ENCODE data around the gene LMO7. TPM values are rescaled to one million over a fixed set of nuclear protein-coding genes. Genes with fewer than 3 reads are reported as not detected.
A peak's percentile ranks its signal among the peaks of the same experiment; 100 is the strongest.
"Not testable (repeated sequence)": the region's sequence is repeated elsewhere in the genome, so short reads cannot be mapped to it uniquely, and the experiment has no call there.

The LMO7 gene
- total RNA-seq, 1 donor from 2014 or later, result 447 TPM

DNA sequence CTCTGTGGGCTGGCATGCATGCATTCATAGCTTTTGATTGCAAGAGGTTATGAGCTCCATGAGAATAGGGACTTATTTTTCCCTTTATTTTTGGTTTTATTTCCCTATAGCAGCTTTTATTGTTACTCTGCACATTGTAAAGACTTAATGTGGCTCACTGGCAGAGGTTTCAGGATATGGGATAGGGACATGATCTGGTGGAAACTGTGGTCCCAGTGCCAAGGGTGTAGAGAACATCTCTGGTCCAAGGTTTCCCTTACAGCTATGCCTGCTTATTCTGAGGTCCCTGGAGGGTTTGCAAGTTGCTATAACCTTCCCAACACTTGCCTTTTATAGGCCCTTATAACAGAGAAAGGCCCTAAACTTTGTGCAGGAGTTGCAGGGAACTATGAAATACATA lies 33.6 kb downstream of the LMO7 start:
- TF ChIP-seq, protein P1, sequence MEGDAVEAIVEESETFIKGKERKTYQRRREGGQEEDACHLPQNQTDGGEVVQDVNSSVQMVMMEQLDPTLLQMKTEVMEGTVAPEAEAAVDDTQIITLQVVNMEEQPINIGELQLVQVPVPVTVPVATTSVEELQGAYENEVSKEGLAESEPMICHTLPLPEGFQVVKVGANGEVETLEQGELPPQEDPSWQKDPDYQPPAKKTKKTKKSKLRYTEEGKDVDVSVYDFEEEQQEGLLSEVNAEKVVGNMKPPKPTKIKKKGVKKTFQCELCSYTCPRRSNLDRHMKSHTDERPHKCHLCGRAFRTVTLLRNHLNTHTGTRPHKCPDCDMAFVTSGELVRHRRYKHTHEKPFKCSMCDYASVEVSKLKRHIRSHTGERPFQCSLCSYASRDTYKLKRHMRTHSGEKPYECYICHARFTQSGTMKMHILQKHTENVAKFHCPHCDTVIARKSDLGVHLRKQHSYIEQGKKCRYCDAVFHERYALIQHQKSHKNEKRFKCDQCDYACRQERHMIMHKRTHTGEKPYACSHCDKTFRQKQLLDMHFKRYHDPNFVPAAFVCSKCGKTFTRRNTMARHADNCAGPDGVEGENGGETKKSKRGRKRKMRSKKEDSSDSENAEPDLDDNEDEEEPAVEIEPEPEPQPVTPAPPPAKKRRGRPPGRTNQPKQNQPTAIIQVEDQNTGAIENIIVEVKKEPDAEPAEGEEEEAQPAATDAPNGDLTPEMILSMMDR (IDR thresholded peaks at IDR 0.05), result no peak
- Histone ChIP-seq H3K4me1 (no peaks in the 10 kb centered on the region), H3K36me3 (no peaks in the 10 kb centered on the region), H3K4me3 (no peak overlapping the region), H3K27ac (no peak overlapping the region), H3K27me3 (ENCODE audit: low read depth) (no peaks in the 10 kb centered on the region), H3K9me3 (no peaks in the 10 kb centered on the region)
- DNase-seq (no peak), ATAC-seq (no peak)
- intact Hi-C loops (cut with DNase I), result no loop called here

DNA sequence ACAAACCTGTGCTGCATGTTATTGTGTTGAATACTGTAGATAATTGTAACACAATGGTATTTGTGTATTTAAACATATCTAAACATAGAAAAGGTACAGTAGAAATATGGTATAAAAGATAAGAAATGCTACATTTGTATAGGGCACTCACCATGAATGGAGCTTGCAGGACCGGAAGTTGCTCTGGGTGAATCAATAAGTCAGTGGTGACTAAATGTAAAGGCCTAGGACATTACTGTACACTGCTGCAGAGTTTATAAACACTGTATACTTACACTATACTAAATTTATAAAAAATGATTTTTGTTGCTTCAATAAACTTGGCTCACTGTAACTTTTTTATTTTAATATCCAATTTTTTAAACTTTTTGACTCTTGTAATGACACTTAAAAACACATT lies 34.4 kb downstream of the LMO7 start:
- TF ChIP-seq, protein P1 (IDR thresholded peaks at IDR 0.05), result no peak

DNA sequence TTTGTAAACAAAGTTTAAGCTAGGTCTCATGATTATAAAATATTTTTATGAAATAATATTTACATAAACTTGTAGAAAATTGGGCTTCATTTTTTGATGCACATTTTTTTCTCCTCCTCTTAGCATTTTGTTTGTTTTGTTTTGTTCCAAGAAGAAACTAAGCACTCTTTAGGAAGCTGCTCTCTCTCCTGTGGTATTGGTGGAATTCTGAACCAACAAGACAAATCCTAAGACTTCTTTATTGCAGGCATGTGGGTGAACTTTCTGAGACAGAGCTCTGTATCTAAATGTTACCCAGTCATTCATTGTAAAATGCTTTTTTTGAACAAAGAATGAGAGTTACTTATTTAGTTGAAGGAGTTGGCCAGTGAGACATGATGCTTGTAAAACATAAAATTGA lies 39.3 kb downstream of the LMO7 start:
- no peaks in the 10 kb centered on the region for H3K27me3 ChIP-seq (ENCODE audit: low read depth)
- H3K36me3 ChIP-seq, result no peaks in the 10 kb centered on the region
- no peaks in the 10 kb centered on the region for H3K4me1 ChIP-seq
- DNase-seq (no peak), ATAC-seq (peak in 1 of 2 donors; percentile 46)
- H3K27ac ChIP-seq, result peak overlapping the region; percentile 22
- TF ChIP-seq, protein P1 (IDR thresholded peaks at IDR 0.05), result no peak
- no peaks in the 10 kb centered on the region for H3K9me3 ChIP-seq
- H3K4me3 ChIP-seq, result no peak overlapping the region
- intact Hi-C loops (cut with DNase I), result no loop called here

More for the DNA sequence above, 34.4 kb downstream of the LMO7 start:
- Histone ChIP-seq H3K36me3 (no peaks in the 10 kb centered on the region), H3K4me1 (no peaks in the 10 kb centered on the region), H3K4me3 (no peak overlapping the region), H3K27ac (no peak overlapping the region), H3K9me3 (no peaks in the 10 kb centered on the region), H3K27me3 (ENCODE audit: low read depth) (no peaks in the 10 kb centered on the region)
- DNase-seq (no peak), ATAC-seq (no peak)
- intact Hi-C loops (cut with DNase I), result no loop called here

DNA sequence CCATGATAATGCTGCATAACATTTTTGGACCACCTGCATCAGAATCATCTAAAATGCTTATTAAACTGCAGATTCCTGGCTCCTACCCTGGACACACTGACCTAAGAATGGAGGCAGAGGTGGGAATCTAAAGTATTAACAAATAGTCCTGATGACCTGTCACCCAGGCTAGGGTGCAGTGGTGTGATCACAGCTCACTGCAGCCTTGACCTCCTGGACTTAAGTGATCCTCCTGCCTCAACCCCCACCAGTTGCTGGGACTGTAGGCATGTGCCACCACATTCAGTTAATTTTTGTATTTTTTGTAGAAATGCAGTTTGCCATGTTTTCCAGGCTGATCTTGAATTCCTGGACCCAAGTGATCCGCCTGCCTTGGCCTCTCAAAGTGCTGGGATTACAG lies 43.3 kb downstream of the LMO7 start:
- no peak for DNase-seq
- TF ChIP-seq, protein P1 (IDR thresholded peaks at IDR 0.05), result no peak
- ATAC-seq, result no peak

DNA sequence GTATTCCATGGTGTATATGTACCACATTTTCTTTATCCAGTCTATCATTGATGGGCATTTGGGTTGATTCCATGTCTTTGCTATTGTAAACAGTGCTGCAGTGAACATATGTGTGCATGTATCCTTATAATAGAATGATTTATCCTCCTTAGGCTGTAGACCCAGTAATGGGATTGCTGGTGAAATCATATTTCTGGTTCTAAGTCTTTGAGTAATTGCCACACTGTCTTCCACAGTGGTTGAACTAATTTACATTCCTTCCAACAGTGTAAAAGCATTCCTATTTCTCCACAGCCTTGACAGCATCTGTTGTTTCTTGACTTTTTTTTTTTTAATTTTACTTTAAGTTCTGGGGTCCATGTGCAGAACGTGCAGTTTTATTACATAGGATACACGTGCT lies 44.1 kb downstream of the LMO7 start:
- H3K4me1 ChIP-seq; DNase-seq; H3K27me3 ChIP-seq (ENCODE audit: low read depth); intact Hi-C loops (cut with DNase I); H3K27ac ChIP-seq; H3K36me3 ChIP-seq; H3K4me3 ChIP-seq; ATAC-seq; H3K9me3 ChIP-seq: not testable (repeated sequence)

More for the DNA sequence above, 43.3 kb downstream of the LMO7 start:
- Histone ChIP-seq H3K36me3 (no peaks in the 10 kb centered on the region), H3K4me3 (no peak overlapping the region), H3K27ac (no peak overlapping the region), H3K27me3 (ENCODE audit: low read depth) (no peaks in the 10 kb centered on the region), H3K9me3 (no peaks in the 10 kb centered on the region), H3K4me1 (no peaks in the 10 kb centered on the region)
- intact Hi-C loops (cut with DNase I), result no loop called here

DNA sequence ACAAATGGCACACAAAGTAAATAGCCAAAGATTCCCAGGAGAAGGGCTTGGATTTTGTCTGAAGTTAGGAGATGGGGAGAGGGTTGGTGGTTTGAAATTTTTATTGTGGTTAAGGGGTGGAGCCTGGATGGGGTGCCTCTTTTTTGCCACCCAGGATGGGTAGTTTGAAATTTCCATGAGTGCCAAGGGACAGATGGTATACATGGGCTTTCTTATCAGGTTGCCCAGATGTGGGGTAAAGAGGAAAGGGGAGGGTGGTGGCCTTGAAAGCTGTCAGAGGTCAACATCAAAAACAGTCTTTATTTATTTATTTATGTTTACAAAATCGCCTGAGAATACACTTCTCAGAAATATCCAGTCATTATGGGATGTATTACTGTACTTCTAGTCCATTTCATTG lies 46.2 kb downstream of the LMO7 start:
- Histone ChIP-seq H3K4me3 (no peak overlapping the region), H3K27me3 (ENCODE audit: low read depth) (no peaks in the 10 kb centered on the region), H3K4me1 (no peaks in the 10 kb centered on the region), H3K27ac (no peak overlapping the region), H3K9me3 (no peaks in the 10 kb centered on the region), H3K36me3 (no peaks in the 10 kb centered on the region)
- TF ChIP-seq, protein P1 (IDR thresholded peaks at IDR 0.05), result no peak
- DNase-seq, result no peak
- ATAC-seq, result no peak
- intact Hi-C loops (cut with DNase I), result no loop called here

Data from lower lobe of right lung (tissue), 2 donors.